Daoy (cell line): ENCODE data around the gene HS3ST5. TPM values are rescaled to one million over a fixed set of nuclear protein-coding genes. Genes with fewer than 3 reads are reported as not detected.

ENCODE experiments used
- DNase-seq: peaks from one replicate; pipeline ENCODE4 v3.0.0-alpha.2; 2015; ENCODE audit warnings: low read depth
- total RNA-seq: library from RNA; depleted of rRNA; stranded (reverse); fragments of >200 nt; shearing (Covaris generic); gene quantifications from 2 replicates; pipeline ENCODE4 v1.2.3, GENCODE V29; 2014; rRNA removed

HS3ST5 gene
- total RNA-seq, result not detected in 2 replicates

- peak; percentile 66 for DNase-seq
Measured at GRCh38 chr6:114342826-114343781, at the start of gene HS3ST5. TSS of gene HS3ST5 (minus strand) at chr6:114343023. CDS start at chr6:114062845, 280,178 bp downstream.

GRCh38 chr6:114390176-114390575, 47.4 kb upstream of the HS3ST5 start:
- peak; percentile 2 for DNase-seq

GRCh38 chr6:114389111-114389510, 46.3 kb upstream of the HS3ST5 start:
- no peak for DNase-seq

GRCh38 chr6:114382406-114382805, 39.6 kb upstream of the HS3ST5 start:
- DNase-seq, result no peak

- no peak for DNase-seq
Measured at GRCh38 chr6:114377881-114378280, 35.1 kb upstream of the HS3ST5 start.

- no peak for DNase-seq
Measured at GRCh38 chr6:114376611-114377175, 33.9 kb upstream of the HS3ST5 start.

- DNase-seq, result no peak
Measured at GRCh38 chr6:114375541-114376192, 32.8 kb upstream of the HS3ST5 start.

GRCh38 chr6:114367315-114367961, 24.6 kb upstream of the HS3ST5 start:
- no peak for DNase-seq

- DNase-seq, result no peak
Measured at GRCh38 chr6:114366899-114367298, 24.1 kb upstream of the HS3ST5 start.

- peak; percentile 63 for DNase-seq
Measured at GRCh38 chr6:114364301-114364700, 21.5 kb upstream of the HS3ST5 start.

GRCh38 chr6:114362957-114363356, 20.1 kb upstream of the HS3ST5 start:
- DNase-seq, result no peak

GRCh38 chr6:114362396-114362795, 19.6 kb upstream of the HS3ST5 start:
- DNase-seq, result no peak

GRCh38 chr6:114361036-114361435, 18.2 kb upstream of the HS3ST5 start:
- no peak for DNase-seq

GRCh38 chr6:114355300-114355699, 12.5 kb upstream of the HS3ST5 start:
- no peak for DNase-seq

- DNase-seq, result no peak
Measured at GRCh38 chr6:114354482-114354881, 11.7 kb upstream of the HS3ST5 start.

- DNase-seq, result no peak
Measured at GRCh38 chr6:114346451-114346850, 3.6 kb upstream of the HS3ST5 start.

- no peak for DNase-seq
Measured at GRCh38 chr6:114344971-114345275, 2.1 kb upstream of the HS3ST5 start.

- no peak for DNase-seq
Measured at GRCh38 chr6:114344246-114344970, 1.6 kb upstream of the HS3ST5 start.

GRCh38 chr6:114343782-114344144, 940 bp upstream of the HS3ST5 start:
- no peak for DNase-seq

- DNase-seq, result peak; percentile 25
Measured at GRCh38 chr6:114342086-114342825, 567 bp downstream of the HS3ST5 start.

GRCh38 chr6:114339706-114340105, 3.1 kb downstream of the HS3ST5 start:
- peak; percentile 9 for DNase-seq
